A549 (cell line): Measurements from ENCODE around the gene ENTPD8. TPM values are rescaled to one million over a fixed set of nuclear protein-coding genes. Genes with fewer than 3 reads are reported as not detected.
A peak's percentile ranks its signal among the peaks of the same experiment; 100 is the strongest.

Source experiments
- ATAC-seq, 2 experiments: fragments of 200-7000 bp in 1 of 2; fragments of >200 bp in 1 of 2; cut with Nextera tagmentation in 1 of 2; cut with Tn5 transposase in 1 of 2; 3 replicates each; pipeline versions ENCODE4 v1.8.0 to v1.9.1; 2018 to 2020; ENCODE audit warnings: mild to moderate bottlenecking in 1 of 2, moderate library complexity in 1 of 2
- CTCF ChIA-PET: fragments of 300-600 bp; sonication (Branson Sonifier 250); formaldehyde crosslinking; extraction: SDS; loops from one replicate; lab custom pipeline; 2021; ENCODE audit warnings: antibody characterized with exemption, inconsistent platforms; lab: Yijun Ruan, JAX
- POLR2A ChIA-PET: fragments of 350-600 bp; formaldehyde crosslinking; extraction: SDS; loops from one replicate; lab custom pipeline; 2021; ENCODE audit warnings: antibody characterized with exemption, inconsistent platforms; lab: Yijun Ruan, JAX
- DNase-seq, 2 experiments: peaks; one replicate each; pipeline versions ENCODE4 v3.0.0 to v3.0.0-alpha.2; 2011 to 2016; ENCODE audit warnings: low read depth in 1 of 2, low spot score in 1 of 2
- FAIRE-seq: peaks from 2 replicates; lab custom pipeline; 2011; peaks lifted over from hg19 to GRCh38; lab: Jason Lieb, UNC
- H3K27ac ChIP-seq, 2 experiments: fragments of >200 bp; sonication (Bioruptor Twin); formaldehyde crosslinking; 3 replicates each; pipeline ENCODE4 v1.5.1; 2016 to 2017
- H3K4me1 ChIP-seq: fragments of >200 bp; sonication (Bioruptor Twin); formaldehyde crosslinking; 3 replicates; pipeline ENCODE4 v1.6.1; 2016
- H3K4me2 ChIP-seq: fragments of >200 bp; sonication (Bioruptor Twin); formaldehyde crosslinking; 3 replicates; pipeline ENCODE4 v1.6.1; 2016
- H3K4me3 ChIP-seq: fragments of >200 bp; sonication (Bioruptor Twin); formaldehyde crosslinking; 3 replicates; pipeline ENCODE4 v1.5.1; 2016
- H3K9me3 ChIP-seq: fragments of >200 bp; sonication (Bioruptor Twin); formaldehyde crosslinking; 3 replicates; pipeline ENCODE4 v1.6.1; 2016
- CBX2 ChIP-seq: fragments of 200-600 bp; sonication (generic); IDR thresholded peaks from 2 replicates; pipeline ENCODE4 v1.6.1; 2016; ENCODE audit warnings: low read depth, mild to moderate bottlenecking, borderline replicate concordance
- FOSL2 ChIP-seq, 2 experiments: fragments of 450-650 bp in 1 of 2; fragments of >200 bp in 1 of 2; sonication (Bioruptor Twin) in 1 of 2; formaldehyde crosslinking; IDR thresholded peaks; 2 replicates each; pipeline versions ENCODE4 v1.5.0 to v1.6.1; 2016 to 2020; ENCODE audit warnings: mild to moderate bottlenecking in 1 of 2, moderate library complexity in 1 of 2
- FOXS1 ChIP-seq: fragments of 250-450 bp; sonication (Bioruptor Pico); IDR thresholded peaks from 2 replicates; pipeline ENCODE4 v1.5.0; 2020; ENCODE audit warnings: mild to moderate bottlenecking, moderate library complexity
- HDAC2 ChIP-seq: fragments of 200-600 bp; sonication (generic); IDR thresholded peaks from 2 replicates; pipeline ENCODE4 v1.6.1; 2016
- HOXB13 ChIP-seq: fragments of 250-450 bp; sonication (Bioruptor Pico); IDR thresholded peaks from 2 replicates; pipeline ENCODE4 v1.5.0; 2020; ENCODE audit warnings: low read depth, mild to moderate bottlenecking, moderate library complexity
- KDM1A ChIP-seq: fragments of 200-600 bp; sonication (generic); IDR thresholded peaks from 2 replicates; pipeline ENCODE4 v1.6.1; 2016; ENCODE audit warnings: low read depth, mild to moderate bottlenecking
- MAZ ChIP-seq: fragments of 150-350 bp; IDR thresholded peaks from 2 replicates; pipeline ENCODE4 v1.6.1; 2014; ENCODE audit warnings: antibody characterized with exemption, low read depth, low read length, borderline replicate concordance
- NPAS2 ChIP-seq: fragments of 250-450 bp; sonication (Bioruptor Pico); IDR thresholded peaks from 2 replicates; pipeline ENCODE4 v1.8.0; 2022; ENCODE audit warnings: mild to moderate bottlenecking, moderate library complexity, borderline replicate concordance
- POLR2AphosphoS2 ChIP-seq: conservative IDR thresholded peaks from 2 replicates; pipeline ENCODE4 v1.6.1; 2012; ENCODE audit warnings: low read length, improper control_type of control experiment, inconsistent platforms
- RNF2 ChIP-seq: fragments of 200-600 bp; sonication (generic); IDR thresholded peaks from 2 replicates; pipeline ENCODE4 v1.6.1; 2016; ENCODE audit warnings: low read depth, mild to moderate bottlenecking, antibody characterized with exemption, moderate library complexity, borderline replicate concordance
- SREBF2 ChIP-seq: fragments of 450-650 bp; IDR thresholded peaks from 2 replicates; pipeline ENCODE4 v1.6.1; 2014; ENCODE audit warnings: mild to moderate bottlenecking, moderate library complexity
- ZFP36 ChIP-seq: fragments of 450-650 bp; IDR thresholded peaks from 2 replicates; pipeline ENCODE4 v1.6.1; 2014; ENCODE audit warnings: borderline replicate concordance; ENCODE audit not compliant: partially characterized antibody
- ZNF302 ChIP-seq: fragments of 250-450 bp; sonication (Bioruptor Pico); IDR thresholded peaks from 2 replicates; pipeline ENCODE4 v1.9.0; 2021; ENCODE audit warnings: inconsistent platforms, mild to moderate bottlenecking, moderate library complexity
- WGBS: methylation state at CpG from one replicate; pipeline ENCODE4 v1.1.6; 2017; ENCODE audit errors: missing lambda C conversion rate; 5-methylcytosine and 5-hydroxymethylcytosine counted together
- polyA plus RNA-seq, 4 experiments: library from polyadenylated mRNA; depleted of rRNA in 3 of 4; stranded (reverse); fragments of >200 nt; fragmentation: RNase III in 1 of 4; extraction: RNeasy Plus Mini Kit Qiagen cat#74134 plus additional on column Dnase treatment in 1 of 4; gene quantifications; 2 replicates in 3 of 4; 3 replicates in 1 of 4; pipeline ENCODE4 v1.2.3, GENCODE V29; 2011 to 2017
- TF ChIP-seq, protein P1 (sequence below): IDR thresholded peaks from 2 replicates; pipeline ENCODE4 v1.6.1; 2012
- TF ChIP-seq, protein P2 (sequence below): fragments of 250-450 bp; sonication (Bioruptor Pico); IDR thresholded peaks from 2 replicates; pipeline ENCODE4 v1.5.0; 2020; ENCODE audit warnings: low read depth, mild to moderate bottlenecking, moderate library complexity

ENTPD8 gene
- polyA plus RNA-seq, 2 of the 4 experiments (the other 2 are of a cell fraction) = 0.18 to 0.36 TPM

DNA sequence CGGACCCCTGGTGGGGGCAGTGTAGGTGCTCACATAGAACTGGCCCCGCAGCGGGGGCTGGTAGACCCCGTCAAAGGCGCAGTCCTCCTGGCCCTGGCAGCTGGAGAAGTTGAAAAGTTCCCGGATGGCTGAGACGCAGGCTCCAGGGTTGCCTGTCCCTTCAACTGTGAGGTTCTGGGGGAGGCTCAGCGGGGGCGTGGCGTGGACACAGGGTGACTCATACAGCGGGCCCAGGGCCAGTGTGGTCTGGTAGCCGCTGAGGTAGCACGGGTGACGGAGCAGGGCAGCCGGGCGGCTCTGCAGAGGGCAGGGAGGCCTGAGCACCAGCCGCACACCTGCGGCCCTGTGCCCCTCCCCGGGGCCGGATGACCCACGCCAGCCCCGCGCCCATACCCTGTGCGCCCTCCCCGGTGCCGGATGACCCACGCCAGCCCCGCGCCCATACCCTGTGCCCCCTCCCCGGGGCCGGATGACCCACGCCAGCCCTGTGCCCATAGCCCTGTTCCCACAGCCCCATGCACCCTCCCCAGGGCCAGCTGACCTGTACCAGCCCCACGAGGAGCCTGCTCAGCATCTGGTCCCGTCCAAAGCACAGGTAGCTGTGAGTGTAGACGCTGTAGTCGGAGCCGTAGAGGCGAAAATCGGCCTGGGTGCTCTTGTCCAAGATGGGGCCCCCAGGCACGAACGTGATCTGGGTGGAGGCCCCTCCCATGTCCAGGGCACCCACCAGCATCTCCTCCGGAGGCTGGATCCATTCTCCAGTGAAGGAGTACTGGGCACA is 5.0 kb downstream of the ENTPD8 start:
- DNase-seq (peak; percentile 77 to 96), FAIRE-seq (no peak), ATAC-seq (peak; percentile 79 to 89)
- Histone ChIP-seq H3K4me1 (peaks cover 13% of the 10 kb centered on the region), H3K4me3 (no peak overlapping the region), H3K4me2 (peak overlapping the region; percentile 69), H3K27ac (peak overlapping the region; percentile 69 to 76), H3K9me3 (no peaks in the 10 kb centered on the region)
- TF ChIP-seq FOSL2 (IDR thresholded peaks at IDR 0.05) = peak; percentile 36; the same call in 1 of the 2 replicates
- peak; percentile 88 for TF ChIP-seq FOSL2 (CRISPR knock-in tag; IDR thresholded peaks at IDR 0.05)
- TF ChIP-seq, protein P1, sequence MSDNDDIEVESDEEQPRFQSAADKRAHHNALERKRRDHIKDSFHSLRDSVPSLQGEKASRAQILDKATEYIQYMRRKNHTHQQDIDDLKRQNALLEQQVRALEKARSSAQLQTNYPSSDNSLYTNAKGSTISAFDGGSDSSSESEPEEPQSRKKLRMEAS = peak; percentile 44
- no peak for TF ChIP-seq ZNF302 (CRISPR knock-in tag)
- ChIA-PET CTCF (interaction anchor here (1.4 to 7.4 kb wide), 4 partner anchors 9 to 23 kb away, joined by 5 to 86 read pairs (median 8); partner anchors contain the start of genes EXD3 and NOXA1), POLR2A (no interaction called here)
- WGBS = 37% methylated on average over 21 of the region's 42 CpGs

DNA sequence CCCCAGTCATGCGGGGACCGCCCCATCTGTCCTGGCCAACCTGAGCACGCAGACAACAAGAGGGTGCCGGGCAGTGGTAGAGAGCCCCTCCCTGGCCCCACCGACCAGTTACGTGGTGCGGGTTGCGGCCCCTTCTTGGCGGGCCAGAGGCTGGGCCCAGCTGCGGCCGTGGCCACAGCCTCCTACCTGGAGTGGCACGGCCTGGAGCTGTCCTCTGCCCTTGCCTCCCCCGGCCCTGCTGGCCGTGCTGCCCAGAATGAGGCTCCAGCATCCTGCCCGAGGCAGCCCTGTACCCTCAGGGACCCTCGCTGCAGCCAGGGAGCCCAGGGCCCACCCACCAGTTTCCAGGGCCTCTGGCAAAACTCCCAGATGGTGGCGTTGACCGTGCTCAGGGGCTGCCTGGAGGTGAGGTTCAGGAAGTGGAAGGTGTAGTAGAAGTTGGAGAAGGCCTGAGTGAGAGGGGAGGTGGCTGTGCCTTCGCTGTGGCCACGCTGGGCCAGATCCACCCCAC is 5.7 kb downstream of the ENTPD8 start:
- Histone ChIP-seq H3K4me1 (peaks cover 16% of the 10 kb centered on the region), H3K9me3 (no peaks in the 10 kb centered on the region), H3K4me3 (no peak overlapping the region), H3K4me2 (peak overlapping the region; percentile 69), H3K27ac (peak overlapping the region; percentile 69 to 76)
- ChIA-PET POLR2A (no interaction called here), CTCF (interaction anchor here (0.6 to 7.4 kb wide), 4 partner anchors 10 to 139 kb away, joined by 3 to 86 read pairs (median 4); partner anchors contain the start of genes EXD3 and NOXA1)
- WGBS = 84% methylated on average over 13 of the region's 20 CpGs
- FAIRE-seq = no peak
- no peak for DNase-seq
- TF ChIP-seq CBX2 = no peak
- no peak for TF ChIP-seq HDAC2
- no peak for TF ChIP-seq SREBF2
- TF ChIP-seq, protein P2, sequence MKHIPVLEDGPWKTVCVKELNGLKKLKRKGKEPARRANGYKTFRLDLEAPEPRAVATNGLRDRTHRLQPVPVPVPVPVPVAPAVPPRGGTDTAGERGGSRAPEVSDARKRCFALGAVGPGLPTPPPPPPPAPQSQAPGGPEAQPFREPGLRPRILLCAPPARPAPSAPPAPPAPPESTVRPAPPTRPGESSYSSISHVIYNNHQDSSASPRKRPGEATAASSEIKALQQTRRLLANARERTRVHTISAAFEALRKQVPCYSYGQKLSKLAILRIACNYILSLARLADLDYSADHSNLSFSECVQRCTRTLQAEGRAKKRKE (CRISPR knock-in tag) = no peak
- TF ChIP-seq HOXB13 (CRISPR knock-in tag) = no peak
- no peak for TF ChIP-seq ZFP36
- ATAC-seq = peak in 1 of 2 experiments; percentile 7; a peak in 3 of 6 replicates

DNA sequence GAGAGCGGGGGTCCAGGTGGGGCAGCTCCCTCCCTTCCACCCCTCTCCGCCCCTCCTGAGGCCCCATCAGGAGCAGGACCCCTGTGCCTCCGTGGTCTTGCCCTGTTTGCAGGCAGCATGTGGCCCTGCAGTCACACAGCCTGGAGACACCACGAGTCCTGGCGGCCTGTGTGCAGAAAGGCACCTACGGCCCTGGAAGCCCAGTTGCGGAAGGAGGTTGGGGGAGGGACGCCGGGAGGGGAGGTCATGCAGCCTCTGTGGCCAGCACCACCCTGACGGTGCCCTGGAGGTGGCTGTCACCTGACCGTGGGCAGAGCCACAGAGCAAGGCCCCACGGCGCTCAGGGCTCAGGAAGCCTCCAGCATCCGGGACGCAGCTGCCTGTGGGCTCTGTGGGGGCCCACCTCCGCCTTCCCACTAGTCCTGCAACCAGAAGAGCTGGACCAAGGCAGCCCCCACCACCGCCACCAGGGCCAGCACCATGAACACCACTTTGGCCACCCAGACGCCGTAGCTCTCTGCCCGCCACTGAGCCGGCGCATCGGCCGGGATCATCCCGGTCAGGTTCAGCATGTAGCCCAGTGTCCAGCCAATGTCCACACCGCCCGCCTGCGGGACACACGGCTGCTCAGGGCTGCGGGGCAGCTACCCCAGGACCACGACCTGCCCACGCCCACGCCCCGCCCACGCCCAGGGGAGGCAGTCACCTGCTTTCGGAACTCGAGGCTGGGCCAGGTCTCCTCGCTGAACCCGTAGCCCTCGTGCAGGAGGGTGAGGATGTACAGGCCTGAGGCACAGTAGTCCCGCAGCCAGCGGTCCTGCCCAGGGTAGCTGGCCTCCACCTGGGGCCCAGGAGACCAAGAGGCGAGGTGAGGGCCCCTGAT is 6.4 kb downstream of the ENTPD8 start:
- Histone ChIP-seq H3K4me2 (no peak overlapping the region), H3K9me3 (no peaks in the 10 kb centered on the region), H3K4me3 (no peak overlapping the region), H3K27ac (no peak overlapping the region), H3K4me1 (peaks cover 23% of the 10 kb centered on the region)
- FAIRE-seq (no peak), ATAC-seq (no peak), DNase-seq (no peak)
- WGBS = 88% methylated on average over 18 of the region's 43 CpGs
- POLR2A ChIA-PET = no interaction called here
- CTCF ChIA-PET = interaction anchor here (0.6 to 7.4 kb wide), 4 partner anchors 11 to 138 kb away, joined by 3 to 86 read pairs (median 4); partner anchors contain the start of genes EXD3 and NOXA1
- TF ChIP-seq KDM1A = no peak
- TF ChIP-seq FOXS1 (CRISPR knock-in tag) = no peak
- no peak for TF ChIP-seq HDAC2
- no peak for TF ChIP-seq MAZ
- no peak for TF ChIP-seq NPAS2 (CRISPR knock-in tag)
- no peak for TF ChIP-seq RNF2
- TF ChIP-seq POLR2AphosphoS2 = no peak
